Renal cortical epithelial cell (primary cell): ENCODE measurements around the gene TAF11L5. TPM values are rescaled to one million over a fixed set of nuclear protein-coding genes. Genes with fewer than 3 reads are reported as not detected.

Source experiments
- total RNA-seq: library from RNA; depleted of rRNA; stranded (reverse); fragments of >200 nt; gene quantifications from 2 replicates; pipeline ENCODE4 v1.2.3, GENCODE V29; 2014

Gene TAF11L5
- total RNA-seq, 1 donor from 2014 or later: not detected

Other genes starting within 250 kb of the TAF11L5 start
- gene TAF11L2, start 27.0 kb upstream of the TAF11L5 start, total RNA-seq: not detected in 2 replicates
- gene TAF11L3, start 6.9 kb upstream of the TAF11L5 start, total RNA-seq: not detected in 2 replicates
- not detected in 2 replicates for gene TAF11L4, start 3.4 kb upstream of the TAF11L5 start, total RNA-seq
- gene TAF11L6, start 3.4 kb downstream of the TAF11L5 start, total RNA-seq: not detected in 2 replicates
- gene TAF11L7, start 60.5 kb downstream of the TAF11L5 start, total RNA-seq: not detected in 2 replicates
- not detected in 2 replicates for gene TAF11L8, start 65.7 kb downstream of the TAF11L5 start, total RNA-seq
- not detected in 2 replicates for gene TAF11L9, start 69.2 kb downstream of the TAF11L5 start, total RNA-seq
- gene TAF11L10, start 72.6 kb downstream of the TAF11L5 start, total RNA-seq: not detected in 2 replicates
- gene TAF11L11, start 78.9 kb downstream of the TAF11L5 start, total RNA-seq: not detected in 2 replicates
- not detected in 2 replicates for gene TAF11L12, start 85.2 kb downstream of the TAF11L5 start, total RNA-seq
- gene TAF11L13, start 106.9 kb downstream of the TAF11L5 start, total RNA-seq: not detected in 2 replicates
- not detected in 2 replicates for gene TAF11L14, start 109.2 kb downstream of the TAF11L5 start, total RNA-seq